IPS-15b (cell line): ENCODE results near the gene HSPA4.
"Not testable (repeated sequence)": the region's sequence is repeated elsewhere in the genome, so short reads cannot be mapped to it uniquely, and the experiment has no call there.

Experiments used
- H3K27me3 ChIP-seq: one replicate; pipeline ENCODE4 v1.6.1; 2013; ENCODE audit warnings: low read length; ENCODE audit not compliant: control insufficient read depth, insufficient read depth
- H3K36me3 ChIP-seq: one replicate; pipeline ENCODE4 v1.6.1; 2013; ENCODE audit warnings: low read length; ENCODE audit not compliant: control insufficient read depth, insufficient read depth
- H3K4me1 ChIP-seq: one replicate; pipeline ENCODE4 v1.6.1; 2013; ENCODE audit warnings: mild to moderate bottlenecking, low read length; ENCODE audit not compliant: control insufficient read depth, insufficient read depth
- H3K4me3 ChIP-seq: one replicate; pipeline ENCODE4 v1.5.1; 2013; ENCODE audit warnings: low read depth, low read length
- H3K9ac ChIP-seq: one replicate; pipeline ENCODE4 v1.6.1; 2013; ENCODE audit warnings: low read depth, mild to moderate bottlenecking, low read length
- H3K9me3 ChIP-seq: one replicate; pipeline ENCODE4 v1.6.1; 2013; ENCODE audit warnings: mild to moderate bottlenecking, low read length; ENCODE audit not compliant: control insufficient read depth, insufficient read depth

HSPA4 gene

GRCh38 chr5:133133241-133133640, 81.4 kb downstream of the HSPA4 start:
- H3K36me3 ChIP-seq, H3K4me3 ChIP-seq, H3K9me3 ChIP-seq, H3K9ac ChIP-seq, H3K4me1 ChIP-seq, H3K27me3 ChIP-seq: not testable (repeated sequence)

- not testable (repeated sequence) for H3K9ac ChIP-seq, H3K36me3 ChIP-seq, H3K4me1 ChIP-seq, H3K27me3 ChIP-seq, H3K9me3 ChIP-seq, H3K4me3 ChIP-seq
Observed at GRCh38 chr5:133136890-133137289, 85.1 kb downstream of the HSPA4 start.

GRCh38 chr5:133140311-133140710, 88.5 kb downstream of the HSPA4 start:
- no peak overlapping the region for H3K4me3 ChIP-seq
- H3K4me1 ChIP-seq: no peaks in the 10 kb centered on the region
- H3K27me3 ChIP-seq: no peaks in the 10 kb centered on the region
- no peak overlapping the region for H3K9ac ChIP-seq
- H3K9me3 ChIP-seq: no peaks in the 10 kb centered on the region
- no peaks in the 10 kb centered on the region for H3K36me3 ChIP-seq

GRCh38 chr5:133141746-133142145, 89.9 kb downstream of the HSPA4 start:
- no peaks in the 10 kb centered on the region for H3K36me3 ChIP-seq
- no peak overlapping the region for H3K4me3 ChIP-seq
- H3K27me3 ChIP-seq: no peaks in the 10 kb centered on the region
- no peaks in the 10 kb centered on the region for H3K4me1 ChIP-seq
- no peaks in the 10 kb centered on the region for H3K9me3 ChIP-seq
- no peak overlapping the region for H3K9ac ChIP-seq

GRCh38 chr5:133142782-133143181, 91.0 kb downstream of the HSPA4 start:
- Histone ChIP-seq H3K4me3 (no peak overlapping the region), H3K27me3 (no peaks in the 10 kb centered on the region), H3K36me3 (no peaks in the 10 kb centered on the region), H3K9ac (no peak overlapping the region), H3K9me3 (no peaks in the 10 kb centered on the region), H3K4me1 (no peaks in the 10 kb centered on the region)

GRCh38 chr5:133144245-133144981, 92.6 kb downstream of the HSPA4 start:
- no peaks in the 10 kb centered on the region for H3K36me3 ChIP-seq

GRCh38 chr5:133145436-133146170, 93.8 kb downstream of the HSPA4 start:
- Histone ChIP-seq H3K4me1 (no peaks in the 10 kb centered on the region), H3K27me3 (no peaks in the 10 kb centered on the region), H3K36me3 (no peaks in the 10 kb centered on the region), H3K9ac (no peak overlapping the region), H3K4me3 (no peak overlapping the region), H3K9me3 (no peaks in the 10 kb centered on the region)

More at GRCh38 chr5:133144245-133144981, 92.6 kb downstream of the HSPA4 start:
- H3K4me3 ChIP-seq: no peak overlapping the region
- no peaks in the 10 kb centered on the region for H3K4me1 ChIP-seq
- H3K9ac ChIP-seq: no peak overlapping the region
- no peaks in the 10 kb centered on the region for H3K27me3 ChIP-seq
- H3K9me3 ChIP-seq: no peaks in the 10 kb centered on the region

- Histone ChIP-seq H3K36me3 (no peaks in the 10 kb centered on the region), H3K4me3 (no peak overlapping the region), H3K27me3 (no peaks in the 10 kb centered on the region), H3K9me3 (no peaks in the 10 kb centered on the region), H3K4me1 (no peaks in the 10 kb centered on the region), H3K9ac (no peak overlapping the region)
Observed at GRCh38 chr5:133147411-133147810, 95.6 kb downstream of the HSPA4 start.

GRCh38 chr5:133147815-133148567, 96.2 kb downstream of the HSPA4 start:
- no peak overlapping the region for H3K9ac ChIP-seq

GRCh38 chr5:133149345-133149744, 97.5 kb downstream of the HSPA4 start:
- Histone ChIP-seq H3K27me3 (no peaks in the 10 kb centered on the region), H3K4me3 (no peak overlapping the region), H3K4me1 (no peaks in the 10 kb centered on the region), H3K9me3 (no peaks in the 10 kb centered on the region), H3K9ac (no peak overlapping the region), H3K36me3 (no peaks in the 10 kb centered on the region)

More at GRCh38 chr5:133147815-133148567, 96.2 kb downstream of the HSPA4 start:
- no peak overlapping the region for H3K4me3 ChIP-seq
- no peaks in the 10 kb centered on the region for H3K4me1 ChIP-seq
- H3K27me3 ChIP-seq: no peaks in the 10 kb centered on the region
- H3K36me3 ChIP-seq: no peaks in the 10 kb centered on the region
- no peaks in the 10 kb centered on the region for H3K9me3 ChIP-seq

- H3K9me3 ChIP-seq: no peaks in the 10 kb centered on the region
- no peaks in the 10 kb centered on the region for H3K4me1 ChIP-seq
- H3K27me3 ChIP-seq: no peaks in the 10 kb centered on the region
- no peaks in the 10 kb centered on the region for H3K36me3 ChIP-seq
- no peak overlapping the region for H3K9ac ChIP-seq
- H3K4me3 ChIP-seq: no peak overlapping the region
Observed at GRCh38 chr5:133150909-133151544, 99.2 kb downstream of the HSPA4 start.
